Activated naive CD8-positive, alpha-beta T cell treated with anti-CD3 and anti-CD28 coated beads, Interleukin-2, amount 10 ng/mL, durations not matched to agents 7 days and 5 days (primary cell): Measurements from ENCODE around the gene PRTFDC1. TPM values are rescaled to one million over a fixed set of nuclear protein-coding genes. Genes with fewer than 3 reads are reported as not detected.

Experiments
- ATAC-seq: fragments of 150-1000 bp; cut with Tn5 transposase; one replicate; pipeline ENCODE4 v1.10.0; 2021; ENCODE audit warnings: low read depth, moderate library complexity
- POLR2A ChIA-PET: fragments of 350-600 bp; sonication (Branson Sonifier 250); formaldehyde crosslinking; loops from one replicate; lab custom pipeline; 2021; ENCODE audit warnings: antibody characterized with exemption; lab: Charles Lee
- DNase-seq: peaks from one replicate; pipeline ENCODE4 v3.0.0; 2021
- H3K27ac Mint-ChIP-seq: one replicate; pipeline ENCODE4 v1.8.0; 2022; ENCODE audit warnings: mild to moderate bottlenecking, mixed read lengths
- H3K27me3 Mint-ChIP-seq: one replicate; pipeline ENCODE4 v1.8.0; 2022; ENCODE audit warnings: mild to moderate bottlenecking, moderate library complexity, mixed read lengths
- H3K36me3 Mint-ChIP-seq: one replicate; pipeline ENCODE4 v1.8.0; 2021; ENCODE audit warnings: mild to moderate bottlenecking, mixed read lengths
- H3K4me1 Mint-ChIP-seq: one replicate; pipeline ENCODE4 v1.8.0; 2021; ENCODE audit warnings: mixed read lengths
- H3K4me3 Mint-ChIP-seq: one replicate; pipeline ENCODE4 v1.8.0; 2022; ENCODE audit warnings: mild to moderate bottlenecking, moderate library complexity, mixed read lengths
- H3K9me3 Mint-ChIP-seq: one replicate; pipeline ENCODE4 v1.8.0; 2021; ENCODE audit warnings: mixed read lengths
- total RNA-seq, 2 experiments: library from RNA; stranded (reverse); gene quantifications; one replicate each; pipeline ENCODE4 v1.2.3, GENCODE V29; 2021

PRTFDC1 gene
- total RNA-seq, 2 experiments from 2014 or later = 1.5 to 2.0 TPM

GRCh38 chr10:24902400-24902728, 50.0 kb downstream of the PRTFDC1 start:
- POLR2A ChIA-PET = no interaction called here
- H3K27me3 Mint-ChIP-seq = no peaks in the 10 kb centered on the region
- H3K9me3 Mint-ChIP-seq = peaks cover 8% of the 10 kb centered on the region
- ATAC-seq (no peak), DNase-seq (no peak)
- peaks cover 29% of the 10 kb centered on the region for H3K36me3 Mint-ChIP-seq
- no peak overlapping the region for H3K4me3 Mint-ChIP-seq
- H3K4me1 Mint-ChIP-seq = peaks cover 20% of the 10 kb centered on the region
- no peak overlapping the region for H3K27ac Mint-ChIP-seq

GRCh38 chr10:24901686-24902399, 50.6 kb downstream of the PRTFDC1 start:
- Mint-ChIP-seq H3K4me1 (peaks cover 24% of the 10 kb centered on the region), H3K27ac (no peak overlapping the region), H3K9me3 (peaks cover 8% of the 10 kb centered on the region), H3K36me3 (peaks cover 29% of the 10 kb centered on the region), H3K4me3 (no peak overlapping the region), H3K27me3 (no peaks in the 10 kb centered on the region)
- DNase-seq = no peak
- POLR2A ChIA-PET = no interaction called here
- no peak for ATAC-seq

GRCh38 chr10:24900888-24901685, 51.3 kb downstream of the PRTFDC1 start:
- H3K9me3 Mint-ChIP-seq = peaks cover 4% of the 10 kb centered on the region
- ATAC-seq (no peak), DNase-seq (no peak)
- no peaks in the 10 kb centered on the region for H3K27me3 Mint-ChIP-seq
- peaks cover 27% of the 10 kb centered on the region for H3K4me1 Mint-ChIP-seq
- H3K36me3 Mint-ChIP-seq = peaks cover 23% of the 10 kb centered on the region
- H3K27ac Mint-ChIP-seq = no peak overlapping the region
- H3K4me3 Mint-ChIP-seq = no peak overlapping the region
- POLR2A ChIA-PET = no interaction called here

- Mint-ChIP-seq H3K9me3 (no peaks in the 10 kb centered on the region), H3K36me3 (peaks cover 19% of the 10 kb centered on the region), H3K27me3 (no peaks in the 10 kb centered on the region), H3K4me1 (peaks cover 30% of the 10 kb centered on the region), H3K27ac (no peak overlapping the region), H3K4me3 (no peak overlapping the region)
- ATAC-seq (no peak), DNase-seq (no peak)
- POLR2A ChIA-PET = no interaction called here
These were observed 52.8 kb downstream of the PRTFDC1 start for GRCh38 chr10:24899571-24899970.

GRCh38 chr10:24898501-24898900, 53.9 kb downstream of the PRTFDC1 start:
- no peaks in the 10 kb centered on the region for H3K27me3 Mint-ChIP-seq
- H3K27ac Mint-ChIP-seq = no peak overlapping the region
- H3K4me3 Mint-ChIP-seq = no peak overlapping the region
- POLR2A ChIA-PET = interaction anchor here (0.7 to 1.0 kb wide), 2 partner anchors 10 to 29 kb away, joined by 3 read pairs; no protein-coding TSS in a partner anchor
- DNase-seq (no peak), ATAC-seq (no peak)
- H3K4me1 Mint-ChIP-seq = peaks cover 34% of the 10 kb centered on the region
- H3K36me3 Mint-ChIP-seq = peaks cover 21% of the 10 kb centered on the region
- no peaks in the 10 kb centered on the region for H3K9me3 Mint-ChIP-seq

GRCh38 chr10:24897326-24897926, 55.0 kb downstream of the PRTFDC1 start:
- Mint-ChIP-seq H3K27ac (peak overlapping the region; percentile 67), H3K4me3 (peak overlapping the region; percentile 44), H3K9me3 (no peaks in the 10 kb centered on the region), H3K36me3 (peaks cover 25% of the 10 kb centered on the region), H3K4me1 (peaks cover 37% of the 10 kb centered on the region), H3K27me3 (no peaks in the 10 kb centered on the region)
- DNase-seq (no peak), ATAC-seq (peak; percentile 64)
- POLR2A ChIA-PET = interaction anchor here (0.7 to 1.0 kb wide), 2 partner anchors 9 to 30 kb away, joined by 3 read pairs; no protein-coding TSS in a partner anchor

GRCh38 chr10:24894728-24895127, 57.7 kb downstream of the PRTFDC1 start:
- ATAC-seq (peak; percentile 55), DNase-seq (no peak)
- POLR2A ChIA-PET = interaction anchor here (0.7 to 1.1 kb wide), 4 partner anchors 9 to 58 kb away, joined by 3 to 4 read pairs (median 3); partner anchors contain the start of gene PRTFDC1
- Mint-ChIP-seq H3K4me1 (peaks cover 31% of the 10 kb centered on the region), H3K4me3 (peak overlapping the region; percentile 75), H3K9me3 (peaks cover 1% of the 10 kb centered on the region), H3K27me3 (no peaks in the 10 kb centered on the region), H3K36me3 (peaks cover 36% of the 10 kb centered on the region), H3K27ac (peak overlapping the region; percentile 90)

- POLR2A ChIA-PET = interaction anchor here (0.7 to 1.2 kb wide), 5 partner anchors 9 to 58 kb away, joined by 3 to 4 read pairs (median 3); partner anchors contain the start of gene PRTFDC1
- Mint-ChIP-seq H3K36me3 (peaks cover 41% of the 10 kb centered on the region), H3K27me3 (no peaks in the 10 kb centered on the region), H3K4me3 (peak overlapping the region; percentile 75), H3K27ac (peak overlapping the region; percentile 90), H3K4me1 (peaks cover 35% of the 10 kb centered on the region), H3K9me3 (peaks cover 1% of the 10 kb centered on the region)
- peak; percentile 28 for ATAC-seq
- DNase-seq = no peak
These were observed 58.1 kb downstream of the PRTFDC1 start for GRCh38 chr10:24894309-24894708.

GRCh38 chr10:24893127-24893526, 59.3 kb downstream of the PRTFDC1 start:
- Mint-ChIP-seq H3K4me3 (no peak overlapping the region), H3K9me3 (peaks cover 1% of the 10 kb centered on the region), H3K4me1 (peaks cover 43% of the 10 kb centered on the region), H3K27ac (peak overlapping the region; percentile 68), H3K36me3 (peaks cover 40% of the 10 kb centered on the region), H3K27me3 (no peaks in the 10 kb centered on the region)
- ATAC-seq (no peak), DNase-seq (no peak)
- POLR2A ChIA-PET = interaction anchor here (1.2 kb wide), 1 partner anchor 10 kb away, joined by 3 read pairs; no protein-coding TSS in a partner anchor

GRCh38 chr10:24891823-24892222, 60.6 kb downstream of the PRTFDC1 start:
- Mint-ChIP-seq H3K9me3 (peaks cover 1% of the 10 kb centered on the region), H3K27me3 (no peaks in the 10 kb centered on the region), H3K36me3 (peaks cover 41% of the 10 kb centered on the region), H3K4me1 (peaks cover 44% of the 10 kb centered on the region), H3K4me3 (no peak overlapping the region), H3K27ac (no peak overlapping the region)
- POLR2A ChIA-PET = interaction anchor here (2.7 kb wide), 1 partner anchor 61 kb away, joined by 8 read pairs; the partner anchor contains the start of gene PRTFDC1
- no peak for DNase-seq
- no peak for ATAC-seq

GRCh38 chr10:24889639-24890038, 62.8 kb downstream of the PRTFDC1 start:
- H3K9me3 Mint-ChIP-seq = peaks cover 7% of the 10 kb centered on the region
- no peak for DNase-seq
- H3K4me3 Mint-ChIP-seq = no peak overlapping the region
- peaks cover 43% of the 10 kb centered on the region for H3K36me3 Mint-ChIP-seq
- peaks cover 43% of the 10 kb centered on the region for H3K4me1 Mint-ChIP-seq
- POLR2A ChIA-PET = interaction anchor here (2.7 kb wide), 1 partner anchor 63 kb away, joined by 8 read pairs; the partner anchor contains the start of gene PRTFDC1
- H3K27me3 Mint-ChIP-seq = no peaks in the 10 kb centered on the region
- H3K27ac Mint-ChIP-seq = peak overlapping the region; percentile 21
- no peak for ATAC-seq

GRCh38 chr10:24887855-24888231, 64.6 kb downstream of the PRTFDC1 start:
- Mint-ChIP-seq H3K36me3 (peaks cover 40% of the 10 kb centered on the region), H3K4me3 (peak overlapping the region; percentile 93), H3K27me3 (no peaks in the 10 kb centered on the region), H3K27ac (peak overlapping the region; percentile 93), H3K9me3 (peaks cover 7% of the 10 kb centered on the region), H3K4me1 (peaks cover 45% of the 10 kb centered on the region)
- ATAC-seq (peak; percentile 12), DNase-seq (no peak)
- POLR2A ChIA-PET = interaction anchor here (0.5 to 1.3 kb wide), 5 partner anchors 10 to 164 kb away, joined by 3 to 7 read pairs (median 4); partner anchors contain the start of genes ARHGAP21 and PRTFDC1

- POLR2A ChIA-PET = interaction anchor here (1.2 kb wide), 1 partner anchor 162 kb away, joined by 4 read pairs; the partner anchor contains the start of gene ARHGAP21
- H3K9me3 Mint-ChIP-seq = peaks cover 6% of the 10 kb centered on the region
These were observed 66.1 kb downstream of the PRTFDC1 start for GRCh38 chr10:24886290-24886680.

More at GRCh38 chr10:24886290-24886680, 66.1 kb downstream of the PRTFDC1 start:
- no peak for ATAC-seq
- H3K27me3 Mint-ChIP-seq = no peaks in the 10 kb centered on the region
- H3K4me3 Mint-ChIP-seq = no peak overlapping the region
- H3K4me1 Mint-ChIP-seq = peaks cover 48% of the 10 kb centered on the region
- no peak for DNase-seq
- H3K36me3 Mint-ChIP-seq = peaks cover 32% of the 10 kb centered on the region
- peak overlapping the region; percentile 30 for H3K27ac Mint-ChIP-seq
